ENCODE results near the gene PPP2R1A. TPM values are rescaled to one million over a fixed set of nuclear protein-coding genes. Genes with fewer than 3 reads are reported as not detected.

PPP2R1A gene
- total RNA-seq, 1 donor from 2014 or later, result 307 TPM

DNA sequence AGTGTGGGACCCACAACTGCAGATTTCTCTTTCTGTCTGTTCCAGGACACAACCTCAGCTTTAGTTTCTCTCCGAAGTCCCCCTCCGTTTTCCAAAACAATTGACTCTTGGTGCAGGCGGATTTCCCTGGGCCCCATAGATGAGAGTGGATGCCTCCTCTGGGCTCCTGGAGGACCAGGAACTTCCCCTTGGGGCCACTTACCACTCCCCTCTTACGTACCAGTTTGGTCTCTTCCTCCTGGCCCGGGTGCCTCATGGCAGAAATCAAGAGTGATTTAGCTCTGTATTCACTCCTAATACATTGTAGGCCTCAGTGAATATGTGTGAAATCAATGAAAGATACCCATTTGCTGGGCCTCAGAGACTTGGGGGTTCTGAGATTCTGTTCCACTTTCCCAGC is 34.4 kb downstream of the PPP2R1A start:
- no peaks in the 10 kb centered on the region for H3K27me3 Mint-ChIP-seq
- H3K4me3 Mint-ChIP-seq (ENCODE audit: low read depth), result no peak overlapping the region
- DNase-seq (ENCODE audit: low spot score, unreplicated experiment), result no peak
- peaks cover 44% of the 10 kb centered on the region for H3K36me3 Mint-ChIP-seq (ENCODE audit: insufficient read depth)
- no peaks in the 10 kb centered on the region for H3K9me3 Mint-ChIP-seq (ENCODE audit: low read depth)
- TF ChIP-seq CTCF (IDR thresholded peaks at IDR 0.05; ENCODE audit: unreplicated experiment), result no peak
- no peaks in the 10 kb centered on the region for H3K4me1 Mint-ChIP-seq (ENCODE audit: low read depth)
- no peak overlapping the region for H3K27ac Mint-ChIP-seq

- Mint-ChIP-seq H3K9me3 (ENCODE audit: low read depth) (no peaks in the 10 kb centered on the region), H3K4me1 (ENCODE audit: low read depth) (no peaks in the 10 kb centered on the region), H3K27ac (no peak overlapping the region), H3K4me3 (ENCODE audit: low read depth) (no peak overlapping the region), H3K27me3 (no peaks in the 10 kb centered on the region), H3K36me3 (ENCODE audit: insufficient read depth) (peaks cover 30% of the 10 kb centered on the region)
- DNase-seq (ENCODE audit: low spot score, unreplicated experiment), result no peak
- no peak for TF ChIP-seq CTCF (IDR thresholded peaks at IDR 0.05; ENCODE audit: unreplicated experiment)
Measured at GRCh38 chr19:52226652-52227051, 36.8 kb downstream of the PPP2R1A start.

- Mint-ChIP-seq H3K4me1 (ENCODE audit: low read depth) (no peaks in the 10 kb centered on the region), H3K36me3 (ENCODE audit: insufficient read depth) (peaks cover 29% of the 10 kb centered on the region), H3K27ac (peak overlapping the region; percentile 11), H3K4me3 (ENCODE audit: low read depth) (no peak overlapping the region), H3K9me3 (ENCODE audit: low read depth) (no peaks in the 10 kb centered on the region), H3K27me3 (no peaks in the 10 kb centered on the region)
- no peak for DNase-seq (ENCODE audit: low spot score, unreplicated experiment)
- no peak for TF ChIP-seq CTCF (IDR thresholded peaks at IDR 0.05; ENCODE audit: unreplicated experiment)
Measured at GRCh38 chr19:52227196-52227940, 37.5 kb downstream of the PPP2R1A start.

DNA sequence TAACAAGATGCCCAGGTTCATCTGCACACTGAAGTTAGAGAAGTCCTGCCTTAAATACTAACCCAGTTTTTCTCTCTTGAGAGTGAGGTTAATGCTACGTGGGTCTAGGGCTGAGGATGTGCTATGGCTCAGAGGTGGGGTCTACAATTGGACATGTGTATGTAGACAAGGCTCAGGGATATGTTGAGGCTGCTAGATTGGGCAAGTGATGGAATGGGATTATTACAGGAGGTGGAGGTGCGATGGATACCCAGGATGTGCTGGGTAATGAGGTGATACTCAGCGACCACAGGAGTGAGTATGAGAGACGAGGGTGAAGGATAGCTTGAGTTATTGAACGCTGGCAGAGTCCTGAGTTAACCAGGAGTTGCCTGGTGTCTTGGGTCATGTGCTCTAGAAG is 38.1 kb downstream of the PPP2R1A start:
- Mint-ChIP-seq H3K27me3 (no peaks in the 10 kb centered on the region), H3K4me1 (ENCODE audit: low read depth) (no peaks in the 10 kb centered on the region), H3K36me3 (ENCODE audit: insufficient read depth) (peaks cover 29% of the 10 kb centered on the region), H3K4me3 (ENCODE audit: low read depth) (no peak overlapping the region), H3K27ac (peak overlapping the region; percentile 11), H3K9me3 (ENCODE audit: low read depth) (no peaks in the 10 kb centered on the region)
- DNase-seq (ENCODE audit: low spot score, unreplicated experiment), result no peak
- TF ChIP-seq CTCF (IDR thresholded peaks at IDR 0.05; ENCODE audit: unreplicated experiment), result no peak

GRCh38 chr19:52229524-52229923 is 39.7 kb downstream of the PPP2R1A start:
- Mint-ChIP-seq H3K4me3 (ENCODE audit: low read depth) (no peak overlapping the region), H3K27me3 (no peaks in the 10 kb centered on the region), H3K9me3 (ENCODE audit: low read depth) (no peaks in the 10 kb centered on the region), H3K27ac (peak overlapping the region; percentile 24), H3K36me3 (ENCODE audit: insufficient read depth) (peaks cover 22% of the 10 kb centered on the region), H3K4me1 (ENCODE audit: low read depth) (peaks cover 4% of the 10 kb centered on the region)
- no peak for DNase-seq (ENCODE audit: low spot score, unreplicated experiment)
- no peak for TF ChIP-seq CTCF (IDR thresholded peaks at IDR 0.05; ENCODE audit: unreplicated experiment)
